Sciatic nerve (tissue), 2 donors: ENCODE results near the gene SMOC2. TPM values are rescaled to one million over a fixed set of nuclear protein-coding genes. Genes with fewer than 3 reads are reported as not detected.

Source experiments
- ATAC-seq: fragments of 200-7000 bp; cut with Tn5 transposase; one replicate; pipeline ENCODE4 v1.9.1; 2020; ENCODE audit warnings: mild to moderate bottlenecking, moderate library complexity
- DNase-seq: peaks from one replicate; pipeline ENCODE4 v3.0.0-alpha.2; 2020; ENCODE audit warnings: low spot score
- intact Hi-C: fragments of 100-400 bp; cut with DNase I; formaldehyde crosslinking; loops from one replicate; pipeline ENCODE4 v1.14.2; 2022
- total RNA-seq: library from RNA; stranded (reverse); fragmentation: NEBNext Ultra II Directional; extraction: Animal tissue kit (Norgen Biotek cat#: 25700); gene quantifications from one replicate; pipeline ENCODE4 v1.2.1, GENCODE V29; 2021
- donor health status: DM: no; HTN: no; CAD: no.
- donor health status: DM: no; HTN: no; CAD: no.

Gene SMOC2
- total RNA-seq, 1 donor from 2014 or later: 45.6 TPM

GRCh38 chr6:168581236-168581635 is 140.3 kb downstream of the SMOC2 start:
- no peak for ATAC-seq
- intact Hi-C loops: no loop called here
- no peak for DNase-seq

GRCh38 chr6:168581706-168582105 is 140.7 kb downstream of the SMOC2 start:
- DNase-seq: no peak
- intact Hi-C loops: no loop called here
- no peak for ATAC-seq

- DNase-seq: no peak
- intact Hi-C loops: no loop called here
- ATAC-seq: no peak
Measured at GRCh38 chr6:168582571-168582981, 141.6 kb downstream of the SMOC2 start.

GRCh38 chr6:168583126-168583525 is 142.1 kb downstream of the SMOC2 start:
- DNase-seq (no peak), ATAC-seq (peak; percentile 20)
- intact Hi-C loops: no loop called here

GRCh38 chr6:168583821-168584220 is 142.8 kb downstream of the SMOC2 start:
- peak; percentile 66 for ATAC-seq

GRCh38 chr6:168584249-168584648 is 143.3 kb downstream of the SMOC2 start:
- intact Hi-C loops: no loop called here
- no peak for ATAC-seq
- DNase-seq: no peak

More at GRCh38 chr6:168583821-168584220, 142.8 kb downstream of the SMOC2 start:
- intact Hi-C loops: no loop called here
- no peak for DNase-seq

- DNase-seq (no peak), ATAC-seq (no peak)
- intact Hi-C loops: no loop called here
Measured at GRCh38 chr6:168584671-168585070, 143.7 kb downstream of the SMOC2 start.

GRCh38 chr6:168585441-168585840 is 144.5 kb downstream of the SMOC2 start:
- DNase-seq (peak; percentile 12), ATAC-seq (no peak)
- intact Hi-C loops: no loop called here

- ATAC-seq: no peak
- intact Hi-C loops: no loop called here
- DNase-seq: peak; percentile 1
Measured at GRCh38 chr6:168589275-168589674, 148.3 kb downstream of the SMOC2 start.

- DNase-seq: peak; percentile 10
- intact Hi-C loops: no loop called here
- ATAC-seq: no peak
Measured at GRCh38 chr6:168590406-168590805, 149.4 kb downstream of the SMOC2 start.

GRCh38 chr6:168596344-168596743 is 155.4 kb downstream of the SMOC2 start:
- intact Hi-C loops: no loop called here
- DNase-seq: no peak
- no peak for ATAC-seq

- ATAC-seq (no peak), DNase-seq (no peak)
- intact Hi-C loops: no loop called here
Measured at GRCh38 chr6:168597471-168597875, 156.5 kb downstream of the SMOC2 start.

- ATAC-seq (no peak), DNase-seq (no peak)
- intact Hi-C loops: no loop called here
Measured at GRCh38 chr6:168598251-168599117, 157.5 kb downstream of the SMOC2 start.

GRCh38 chr6:168599118-168599494 is 158.1 kb downstream of the SMOC2 start:
- ATAC-seq: no peak
- no peak for DNase-seq
- intact Hi-C loops: no loop called here

GRCh38 chr6:168599769-168600330 is 158.9 kb downstream of the SMOC2 start:
- DNase-seq (no peak), ATAC-seq (no peak)
- intact Hi-C loops: no loop called here

GRCh38 chr6:168600381-168600780 is 159.4 kb downstream of the SMOC2 start:
- no peak for ATAC-seq
- no peak for DNase-seq
- intact Hi-C loops: no loop called here

GRCh38 chr6:168601111-168601510 is 160.1 kb downstream of the SMOC2 start:
- DNase-seq (no peak), ATAC-seq (peak; percentile 38)
- intact Hi-C loops: no loop called here

- DNase-seq (no peak), ATAC-seq (no peak)
Measured at GRCh38 chr6:168601546-168601945, 160.6 kb downstream of the SMOC2 start.

GRCh38 chr6:168602576-168602975 is 161.6 kb downstream of the SMOC2 start:
- intact Hi-C loops: no loop called here
- ATAC-seq: no peak
- no peak for DNase-seq

More at GRCh38 chr6:168601546-168601945, 160.6 kb downstream of the SMOC2 start:
- intact Hi-C loops: no loop called here

- intact Hi-C loops: no loop called here
- ATAC-seq (no peak), DNase-seq (no peak)
Measured at GRCh38 chr6:168603234-168603633, 162.2 kb downstream of the SMOC2 start.

- ATAC-seq: no peak
- no peak for DNase-seq
- intact Hi-C loops: no loop called here
Measured at GRCh38 chr6:168605964-168606363, 165.0 kb downstream of the SMOC2 start.
